Measurements from ENCODE around the gene CSMD2. TPM values are rescaled to one million over a fixed set of nuclear protein-coding genes. Genes with fewer than 3 reads are reported as not detected.
"Not testable (repeated sequence)": the region's sequence is repeated elsewhere in the genome, so short reads cannot be mapped to it uniquely, and the experiment has no call there.

The CSMD2 gene
- total RNA-seq, 2 experiments from 2014 or later, result not detected

- H3K4me3 Mint-ChIP-seq, result no peak overlapping the region
- ATAC-seq (no peak), DNase-seq (no peak)
- H3K4me1 Mint-ChIP-seq (ENCODE audit: low read depth), result no peaks in the 10 kb centered on the region
- H3K9me3 Mint-ChIP-seq, result peaks cover 9% of the 10 kb centered on the region
- intact Hi-C loops (cut with micrococcal nuclease), result no loop called here
- H3K36me3 Mint-ChIP-seq (ENCODE audit: low read depth), result no peaks in the 10 kb centered on the region
- no peak overlapping the region for H3K27ac Mint-ChIP-seq
- H3K27me3 Mint-ChIP-seq, result peaks cover 12% of the 10 kb centered on the region
- no peak for TF ChIP-seq CTCF (IDR thresholded peaks at IDR 0.05)
- CTCF ChIA-PET, result no interaction called here
- POLR2A ChIA-PET, result no interaction called here
Measured at GRCh38 chr1:34190692-34191091, 25.7 kb upstream of the CSMD2 start.

GRCh38 chr1:34188985-34189384, 24.0 kb upstream of the CSMD2 start:
- no peak for TF ChIP-seq CTCF (IDR thresholded peaks at IDR 0.05)
- H3K9me3 Mint-ChIP-seq, result peaks cover 9% of the 10 kb centered on the region
- ChIA-PET CTCF (no interaction called here), POLR2A (no interaction called here)
- peaks cover 14% of the 10 kb centered on the region for H3K27me3 Mint-ChIP-seq
- no peak overlapping the region for H3K27ac Mint-ChIP-seq
- no peaks in the 10 kb centered on the region for H3K4me1 Mint-ChIP-seq (ENCODE audit: low read depth)
- no peaks in the 10 kb centered on the region for H3K36me3 Mint-ChIP-seq (ENCODE audit: low read depth)
- DNase-seq (no peak), ATAC-seq (no peak)
- no peak overlapping the region for H3K4me3 Mint-ChIP-seq
- intact Hi-C loops (cut with micrococcal nuclease), result no loop called here

GRCh38 chr1:34188418-34188817, 23.4 kb upstream of the CSMD2 start:
- ATAC-seq, result no peak
- Mint-ChIP-seq H3K4me3 (no peak overlapping the region), H3K9me3 (peaks cover 9% of the 10 kb centered on the region), H3K27me3 (peaks cover 14% of the 10 kb centered on the region), H3K4me1 (ENCODE audit: low read depth) (no peaks in the 10 kb centered on the region), H3K36me3 (ENCODE audit: low read depth) (no peaks in the 10 kb centered on the region), H3K27ac (no peak overlapping the region)
- ChIA-PET POLR2A (interaction anchor here (1.1 kb wide), 1 partner anchor 544 kb away, joined by 3 read pairs; no protein-coding TSS in a partner anchor), CTCF (no interaction called here)
- DNase-seq, result no peak
- TF ChIP-seq CTCF (IDR thresholded peaks at IDR 0.05), result no peak
- intact Hi-C loops (cut with micrococcal nuclease), result no loop called here

- intact Hi-C loops (cut with micrococcal nuclease), result no loop called here
- Mint-ChIP-seq H3K27me3 (peaks cover 19% of the 10 kb centered on the region), H3K27ac (no peak overlapping the region), H3K36me3 (ENCODE audit: low read depth) (no peaks in the 10 kb centered on the region), H3K4me3 (no peak overlapping the region), H3K4me1 (ENCODE audit: low read depth) (no peaks in the 10 kb centered on the region), H3K9me3 (peaks cover 9% of the 10 kb centered on the region)
- CTCF ChIA-PET, result no interaction called here
- POLR2A ChIA-PET, result interaction anchor here (1.1 kb wide), 1 partner anchor 542 kb away, joined by 3 read pairs; no protein-coding TSS in a partner anchor
- no peak for TF ChIP-seq CTCF (IDR thresholded peaks at IDR 0.05)
- ATAC-seq (no peak), DNase-seq (no peak)
Measured at GRCh38 chr1:34186741-34187494, 21.9 kb upstream of the CSMD2 start.

GRCh38 chr1:34183381-34183780, 18.4 kb upstream of the CSMD2 start:
- H3K9me3 Mint-ChIP-seq; H3K36me3 Mint-ChIP-seq (ENCODE audit: low read depth); intact Hi-C loops (cut with micrococcal nuclease); H3K27ac Mint-ChIP-seq; ATAC-seq; CTCF ChIA-PET; H3K4me3 Mint-ChIP-seq; DNase-seq; H3K4me1 Mint-ChIP-seq (ENCODE audit: low read depth): not testable (repeated sequence)
- POLR2A ChIA-PET, result interaction anchor here (0.6 kb wide), 1 partner anchor 165 kb away, joined by 3 read pairs; no protein-coding TSS in a partner anchor
- peaks cover 22% of the 10 kb centered on the region for H3K27me3 Mint-ChIP-seq
